NCI-H82 (cell line): ENCODE measurements around the gene NLRP13.

Experiments used
- DNase-seq: peaks from one replicate; lab custom pipeline; 2025; lab: John Stamatoyannopoulos, UW

NLRP13 gene

DNA sequence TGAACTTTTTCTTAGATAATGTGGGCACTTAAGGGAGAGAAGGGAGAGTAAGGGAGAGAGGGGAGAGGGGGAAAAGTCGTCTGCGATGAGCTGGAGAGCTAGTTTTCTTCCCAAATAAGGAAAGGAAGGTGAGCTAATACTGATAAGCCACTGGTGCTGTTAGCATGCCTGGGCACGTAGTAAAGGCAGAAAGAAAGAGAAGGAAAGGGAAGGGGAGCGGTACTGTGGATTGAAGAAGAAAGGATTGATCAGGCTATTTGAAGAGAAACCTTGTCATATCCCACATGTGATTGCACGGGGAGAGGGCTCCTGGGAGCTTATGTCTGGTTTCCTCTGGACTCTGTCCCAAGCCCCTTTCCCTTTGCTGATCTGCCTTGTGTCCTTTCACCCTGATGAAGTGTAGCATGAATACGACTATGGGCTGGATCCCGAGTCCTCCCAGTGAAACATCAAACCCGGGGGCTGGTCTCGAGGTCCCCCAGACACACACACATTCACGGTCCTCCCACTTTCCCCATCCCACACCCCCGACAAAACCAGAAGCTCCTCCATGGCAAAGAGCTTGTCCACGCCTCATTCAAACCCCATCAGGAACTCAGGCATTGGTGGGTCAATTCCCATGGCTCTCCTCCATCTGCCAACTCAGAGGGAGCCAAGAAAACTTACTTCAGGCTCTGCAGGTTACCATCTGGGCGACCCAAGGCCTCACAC, 30.6 kb downstream of the NLRP13 start:
- no peak for DNase-seq

DNA sequence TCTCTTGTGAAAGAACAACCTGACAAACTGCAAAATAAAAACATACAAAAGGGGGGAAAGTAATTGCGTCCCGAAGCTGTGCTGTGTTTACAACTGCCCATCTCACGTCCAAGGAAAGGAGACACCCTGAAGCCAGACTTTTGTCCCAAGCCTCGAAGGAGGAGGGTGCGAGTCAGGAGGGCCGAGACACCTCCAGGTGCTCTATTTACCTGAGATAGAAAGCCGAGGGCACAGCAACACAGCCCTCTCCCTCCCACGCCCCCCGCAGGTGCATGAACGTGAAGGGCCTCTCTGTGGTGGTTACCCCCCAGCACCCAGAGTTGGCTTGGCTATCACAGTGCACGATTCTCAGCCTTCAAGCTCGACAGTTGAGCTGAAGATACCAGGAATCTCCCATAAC, 33.2 kb downstream of the NLRP13 start:
- no peak for DNase-seq

DNA sequence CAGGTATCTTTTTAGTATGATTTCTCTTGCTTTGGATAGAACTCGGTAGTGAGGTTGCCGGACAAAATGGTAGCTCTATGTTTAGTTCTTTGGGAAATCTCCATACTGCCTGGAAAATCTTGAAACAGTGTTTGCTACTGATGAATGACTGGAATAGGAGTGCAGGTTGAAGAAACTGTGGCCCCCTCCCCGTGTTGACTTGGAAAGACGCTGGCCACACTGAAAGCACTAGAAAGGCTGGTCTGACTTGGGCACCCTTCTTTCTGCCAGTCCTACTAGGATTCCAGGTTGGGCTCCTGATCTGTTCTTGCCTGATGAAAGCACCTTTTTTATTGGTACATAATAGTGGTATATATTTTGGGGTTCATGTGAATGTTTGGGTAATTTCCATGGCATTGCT, 49.5 kb downstream of the NLRP13 start:
- DNase-seq, result no peak

GRCh38 chr19:55877211-55877610, 54.9 kb downstream of the NLRP13 start:
- no peak for DNase-seq

DNA sequence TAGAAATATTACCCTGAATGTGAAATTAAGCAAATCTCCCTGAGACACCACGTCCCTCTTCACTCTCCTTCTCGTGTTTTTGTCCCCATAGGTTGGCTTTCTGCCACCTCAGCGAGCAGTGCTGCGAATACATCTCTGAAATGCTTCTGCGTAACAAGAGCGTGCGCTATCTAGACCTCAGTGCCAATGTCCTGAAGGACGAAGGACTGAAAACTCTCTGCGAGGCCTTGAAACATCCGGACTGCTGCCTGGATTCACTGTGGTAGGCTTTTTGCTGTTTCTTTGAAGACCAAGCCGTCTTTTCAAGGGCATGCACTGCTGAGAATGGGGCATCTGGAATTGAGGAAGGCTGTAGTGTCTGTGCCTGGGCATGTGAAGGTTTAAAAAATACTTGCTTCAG, 61.4 kb downstream of the NLRP13 start:
- DNase-seq, result no peak

GRCh38 chr19:55867101-55867500, 65.0 kb downstream of the NLRP13 start:
- DNase-seq, result no peak

DNA sequence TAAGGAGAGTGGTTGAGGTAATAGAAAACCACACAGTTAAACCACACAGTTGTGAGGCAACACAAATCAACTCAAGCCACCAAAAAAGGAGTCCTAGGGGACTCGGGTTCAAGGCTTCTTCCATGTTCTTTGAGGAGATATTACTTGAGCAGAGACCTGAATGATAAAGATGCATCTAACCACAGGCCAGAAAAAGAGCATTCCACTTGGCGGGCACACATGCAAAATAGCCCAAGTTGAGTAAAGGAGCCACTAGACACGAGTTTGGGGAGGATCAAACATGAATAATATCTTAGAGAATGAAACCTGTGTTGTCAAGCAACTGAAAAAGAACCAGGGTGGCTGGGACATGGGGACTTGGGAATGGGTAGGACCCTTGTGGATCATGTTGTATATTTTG, 65.6 kb downstream of the NLRP13 start:
- no peak for DNase-seq

DNA sequence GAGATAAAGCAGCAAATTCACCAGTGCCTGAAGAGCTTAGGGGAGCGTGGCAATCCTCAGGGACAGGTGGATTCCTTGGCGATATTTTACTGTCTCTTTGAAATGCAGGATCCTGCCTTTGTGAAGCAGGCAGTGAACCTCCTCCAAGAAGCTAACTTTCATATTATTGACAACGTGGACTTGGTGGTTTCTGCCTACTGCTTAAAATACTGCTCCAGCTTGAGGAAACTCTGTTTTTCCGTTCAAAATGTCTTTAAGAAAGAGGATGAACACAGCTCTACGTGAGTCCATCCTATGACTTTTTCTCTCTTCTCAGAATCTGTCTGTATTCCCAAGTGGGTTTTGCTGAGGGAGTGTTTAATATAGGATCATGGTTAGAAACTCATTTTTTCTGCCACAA, 73.2 kb downstream of the NLRP13 start:
- DNase-seq, result no peak

- no peak for DNase-seq
These were observed 73.7 kb downstream of the NLRP13 start for GRCh38 chr19:55858401-55858800.

- DNase-seq, result no peak
These were observed 74.2 kb downstream of the NLRP13 start for GRCh38 chr19:55857974-55858373.

GRCh38 chr19:55857149-55857548, 75.0 kb downstream of the NLRP13 start:
- no peak for DNase-seq

DNA sequence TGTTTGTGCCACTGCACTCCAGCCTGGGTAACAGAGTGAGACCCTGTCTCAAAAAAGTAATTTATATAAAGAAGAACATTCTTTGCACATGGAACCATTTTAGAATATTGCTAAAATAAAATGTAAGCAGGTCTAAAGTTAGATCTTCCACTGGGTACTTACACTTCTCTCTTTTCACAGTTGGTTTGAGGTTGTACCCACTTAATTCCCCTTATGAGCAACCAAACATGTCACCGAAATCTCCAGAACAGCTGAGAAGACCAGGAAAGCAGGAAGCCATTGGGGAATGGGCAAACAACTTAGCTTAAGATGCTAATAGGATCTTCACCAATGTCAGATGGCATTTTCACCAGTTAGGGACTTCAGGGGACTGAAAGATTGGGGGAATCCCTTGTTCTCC, 77.0 kb downstream of the NLRP13 start:
- DNase-seq, result no peak
